ENCODE results near the gene ETHE1.

ETHE1 gene

DNA sequence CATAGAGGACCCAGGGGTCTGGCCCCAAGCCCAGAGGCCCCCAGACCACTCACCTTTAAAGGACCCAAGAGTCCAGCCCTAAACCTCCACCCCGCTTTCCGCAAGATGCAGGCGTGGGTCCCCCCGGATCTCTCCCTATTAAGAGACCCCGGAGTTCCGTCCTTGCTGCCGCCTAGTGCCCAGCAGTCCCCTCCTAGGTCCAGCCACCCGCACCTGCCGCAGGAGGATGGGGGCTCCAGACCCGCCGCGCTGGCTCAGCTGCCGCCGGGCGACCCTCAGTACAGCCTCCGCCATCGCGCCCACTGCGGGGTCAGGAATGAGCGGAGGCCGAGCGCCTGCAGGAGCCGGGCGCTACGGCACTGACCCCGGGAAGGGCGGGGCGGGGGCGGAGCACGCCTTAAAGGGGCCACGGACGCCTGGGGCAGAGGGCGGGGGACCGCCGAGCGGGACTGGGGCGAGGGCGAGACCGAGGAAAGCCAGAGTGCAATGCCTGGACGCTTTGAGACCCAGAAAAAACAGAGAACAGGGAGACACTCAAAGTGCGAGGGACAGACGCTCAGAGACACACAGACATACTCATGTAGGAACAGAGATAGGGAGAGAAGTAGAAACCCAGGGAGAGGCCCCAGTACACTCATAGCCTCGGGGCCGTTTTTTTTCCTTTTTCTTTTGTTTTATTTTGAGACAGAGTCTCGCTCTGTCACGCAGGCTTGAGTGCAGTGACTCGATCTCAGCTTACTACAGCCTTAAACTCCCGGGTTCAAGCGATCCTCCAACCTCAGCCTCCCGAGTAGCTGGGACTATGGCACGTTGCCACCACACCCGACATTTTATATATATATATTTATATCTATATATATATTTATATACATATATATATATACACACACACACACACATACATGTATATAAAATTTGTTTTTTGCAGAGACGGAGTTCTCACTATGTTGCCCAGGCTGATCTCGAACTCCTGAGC lies at the start of gene ETHE1:
Gene ETHE1, minus strand, starts transcription at position 318 of the 976 bp plus-strand sequence. Its CDS starts 24 bp downstream, at position 294.
- DNase-seq, result peak; percentile 36 to 75

DNA sequence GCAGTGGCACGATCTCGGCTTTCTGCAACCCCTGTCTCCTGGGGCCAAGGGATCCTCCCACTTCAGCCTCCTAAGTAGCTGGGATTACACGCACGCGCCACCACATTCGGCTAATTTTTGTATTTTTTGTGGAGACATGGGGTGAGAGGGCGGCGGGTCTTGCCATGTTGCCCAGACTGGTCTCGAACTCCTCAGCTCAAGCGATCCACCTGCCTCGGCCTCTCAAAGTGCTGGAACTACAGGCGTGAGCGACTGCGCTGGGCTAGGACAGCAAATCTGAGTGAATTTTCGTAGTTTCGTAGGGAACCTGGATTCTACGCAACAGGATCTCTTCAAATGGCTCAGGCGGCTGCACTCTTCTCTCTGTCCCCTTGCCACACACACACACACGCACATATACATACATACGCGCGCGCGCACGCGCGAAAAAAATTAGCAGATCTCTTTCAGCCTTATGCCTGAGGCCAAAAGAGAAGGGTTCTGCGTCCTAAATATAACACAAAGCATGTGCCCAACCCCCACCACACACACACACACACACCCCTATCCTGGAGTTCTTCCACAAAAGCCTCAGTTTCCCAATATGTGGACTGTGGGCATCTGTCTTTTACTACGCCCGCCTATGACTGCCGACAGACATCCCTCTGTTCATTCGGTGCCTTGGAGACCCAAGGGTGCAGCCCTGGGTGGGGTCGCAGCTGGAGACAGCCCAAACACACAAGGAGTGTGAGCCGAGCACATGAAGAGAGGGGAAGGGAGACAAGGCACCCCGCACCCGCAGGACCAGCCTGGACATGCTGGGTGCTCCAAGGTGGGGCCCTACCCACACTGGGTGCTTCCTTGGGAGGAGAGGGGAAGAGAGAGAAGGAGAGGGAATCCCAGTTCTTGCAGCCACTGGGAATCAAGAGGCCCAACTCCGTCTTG lies 49.2 kb upstream of the ETHE1 start:
- no peak for DNase-seq

DNA sequence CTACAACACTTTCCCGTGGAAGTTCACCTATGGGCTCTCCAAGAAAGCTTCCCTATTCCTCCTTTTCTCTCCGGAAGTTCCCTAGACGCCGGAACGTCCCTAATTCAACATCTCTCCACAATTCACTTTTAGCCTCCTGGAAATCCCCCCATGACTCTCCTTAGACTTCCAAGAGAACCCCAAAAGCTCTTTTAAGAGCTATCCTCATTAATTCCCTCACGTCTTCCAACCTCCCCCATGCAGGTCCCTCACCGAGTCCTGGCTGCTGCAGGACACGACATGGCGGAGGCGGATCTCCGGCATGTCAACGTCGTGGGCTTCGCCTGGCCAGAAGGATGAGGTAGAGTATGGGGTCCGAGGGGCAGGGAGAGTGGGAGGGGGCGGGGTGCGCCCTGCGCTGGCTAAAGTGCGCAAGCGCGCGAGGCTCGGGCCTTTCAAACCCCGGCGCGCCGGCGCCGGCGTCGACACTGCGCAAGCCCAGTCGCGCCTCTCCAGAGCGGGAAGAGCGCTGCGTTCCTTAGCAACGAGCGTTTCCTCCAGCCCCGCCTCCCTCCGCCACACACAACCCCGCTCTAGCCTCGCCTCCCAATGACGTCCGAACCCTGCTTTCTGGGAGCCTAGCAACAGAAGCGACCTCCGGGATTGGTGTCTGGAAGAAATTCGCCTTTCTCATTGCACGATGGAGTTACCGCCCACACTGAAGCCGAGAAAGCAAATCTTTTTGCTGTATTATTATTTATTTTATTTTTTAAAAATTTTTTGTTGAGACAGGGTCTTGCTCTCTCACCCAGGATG lies 48.4 kb upstream of the ETHE1 start, which contains the start of the genes PINLYP and XRCC1:
Gene PINLYP, plus strand, starts transcription at position 646 of the 795 bp plus-strand sequence. CDS start 1,391 bp downstream, outside the sequence.
Gene XRCC1, minus strand, starts transcription at position 372 of the 795 bp plus-strand sequence. Its CDS starts 69 bp downstream, at position 303.
- DNase-seq, result peak; percentile 93 to 99

DNA sequence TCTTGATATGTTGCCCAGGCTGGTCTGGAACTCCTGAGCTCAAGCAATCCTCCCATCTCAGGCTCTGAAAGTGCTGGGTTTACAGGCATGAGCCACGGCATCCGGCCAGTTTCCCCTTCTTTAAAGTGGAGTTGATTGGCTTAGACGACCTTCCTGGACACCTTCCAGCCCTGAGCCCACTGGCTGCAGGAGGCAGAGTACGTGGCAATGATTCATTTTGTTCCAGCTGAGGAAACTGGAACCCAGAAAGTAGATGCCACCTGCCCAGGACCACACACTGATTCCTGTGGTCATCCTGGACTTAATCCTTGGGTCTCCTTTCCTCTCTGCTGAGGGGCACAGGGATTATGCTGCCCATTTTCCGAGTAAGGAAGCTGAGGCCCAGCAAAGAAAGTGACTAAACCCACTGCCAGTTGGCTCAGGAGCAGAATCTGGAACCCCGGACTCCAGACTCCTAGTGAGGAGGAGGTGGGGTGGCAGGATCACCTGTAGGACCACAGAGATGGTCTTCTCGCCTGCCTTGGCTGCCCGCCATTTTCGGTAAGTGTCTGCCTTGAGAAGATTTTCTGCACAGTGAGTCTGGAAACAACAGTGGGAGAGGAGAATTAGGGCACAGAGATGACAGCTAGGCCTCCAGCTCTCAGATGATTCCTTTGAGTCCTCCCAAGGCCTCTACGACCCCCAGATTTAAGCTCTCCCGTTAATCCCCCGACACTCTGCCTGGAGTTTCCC lies 47.6 kb upstream of the ETHE1 start:
- no peak for DNase-seq

- DNase-seq, result no peak
Observed at GRCh38 chr19:43572171-43572588, 45.2 kb upstream of the ETHE1 start.

DNA sequence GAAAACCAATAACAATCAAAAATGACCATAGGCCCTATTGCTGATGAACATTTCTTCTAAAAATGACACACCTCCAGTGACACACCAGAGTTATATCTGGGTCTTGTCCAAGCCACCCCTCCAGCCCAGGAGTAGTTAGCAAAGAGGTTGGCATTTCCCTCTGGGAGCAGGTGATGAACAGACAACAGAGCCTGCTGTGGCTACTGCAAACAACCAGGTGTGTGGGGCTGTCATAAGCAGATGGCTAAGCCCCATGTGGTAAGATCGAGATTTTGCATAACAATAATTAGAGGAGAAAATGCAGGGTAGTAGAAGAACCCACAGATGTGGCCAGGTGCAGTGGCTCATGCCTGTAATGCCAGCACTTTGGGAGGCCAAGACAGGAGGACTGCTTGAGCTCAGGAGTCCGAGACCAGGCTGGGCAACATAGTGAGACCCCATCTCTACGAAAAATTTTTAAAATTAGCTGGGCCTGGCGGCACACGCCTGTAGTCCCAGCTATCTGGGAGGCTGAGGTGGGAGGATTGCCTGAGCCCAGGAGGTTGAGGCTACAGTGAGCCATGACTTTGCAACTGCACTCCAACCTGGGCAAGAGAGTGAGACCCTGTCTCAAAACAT lies 43.3 kb upstream of the ETHE1 start:
- DNase-seq, result no peak

GRCh38 chr19:43569657-43570056 lies 42.7 kb upstream of the ETHE1 start:
- no peak for DNase-seq

- peak in 1 of 2 donors; percentile 13 for DNase-seq
Observed at GRCh38 chr19:43564800-43565199, 37.8 kb upstream of the ETHE1 start.

DNA sequence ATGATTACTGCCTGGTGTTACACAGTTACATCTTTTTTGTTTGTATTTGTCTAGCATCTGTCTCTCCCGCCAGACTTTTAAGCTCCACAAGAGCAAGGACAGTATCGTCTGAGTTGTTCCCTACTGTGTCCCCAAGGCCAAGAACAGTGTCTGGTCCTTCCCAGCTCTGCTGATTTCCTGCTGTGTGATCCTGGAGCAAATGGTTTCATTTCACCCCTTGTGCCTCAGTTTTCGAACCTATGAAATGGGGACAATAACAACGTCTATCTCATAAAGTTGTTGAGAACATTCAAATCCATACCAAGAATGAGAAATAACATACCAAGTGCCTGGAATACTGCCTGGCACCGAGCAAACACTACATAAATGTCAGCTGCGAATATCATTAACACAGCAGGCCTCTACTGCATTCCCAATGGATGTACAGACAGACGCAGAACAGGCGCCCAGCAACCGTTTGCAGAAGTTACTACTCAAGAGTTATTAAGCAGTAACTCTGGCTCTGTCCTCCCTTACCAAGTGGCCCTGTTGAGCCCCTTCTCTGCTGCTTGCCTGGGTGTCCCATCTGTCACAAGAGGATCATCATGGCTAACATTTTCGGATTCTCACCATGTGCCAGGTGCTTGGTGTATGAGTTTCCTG lies 36.9 kb upstream of the ETHE1 start:
- no peak for DNase-seq

- DNase-seq, result peak; percentile 48 to 70
Observed at GRCh38 chr19:43562698-43563241, 35.8 kb upstream of the ETHE1 start.

GRCh38 chr19:43562226-43562697 lies 35.3 kb upstream of the ETHE1 start:
- no peak for DNase-seq

DNA sequence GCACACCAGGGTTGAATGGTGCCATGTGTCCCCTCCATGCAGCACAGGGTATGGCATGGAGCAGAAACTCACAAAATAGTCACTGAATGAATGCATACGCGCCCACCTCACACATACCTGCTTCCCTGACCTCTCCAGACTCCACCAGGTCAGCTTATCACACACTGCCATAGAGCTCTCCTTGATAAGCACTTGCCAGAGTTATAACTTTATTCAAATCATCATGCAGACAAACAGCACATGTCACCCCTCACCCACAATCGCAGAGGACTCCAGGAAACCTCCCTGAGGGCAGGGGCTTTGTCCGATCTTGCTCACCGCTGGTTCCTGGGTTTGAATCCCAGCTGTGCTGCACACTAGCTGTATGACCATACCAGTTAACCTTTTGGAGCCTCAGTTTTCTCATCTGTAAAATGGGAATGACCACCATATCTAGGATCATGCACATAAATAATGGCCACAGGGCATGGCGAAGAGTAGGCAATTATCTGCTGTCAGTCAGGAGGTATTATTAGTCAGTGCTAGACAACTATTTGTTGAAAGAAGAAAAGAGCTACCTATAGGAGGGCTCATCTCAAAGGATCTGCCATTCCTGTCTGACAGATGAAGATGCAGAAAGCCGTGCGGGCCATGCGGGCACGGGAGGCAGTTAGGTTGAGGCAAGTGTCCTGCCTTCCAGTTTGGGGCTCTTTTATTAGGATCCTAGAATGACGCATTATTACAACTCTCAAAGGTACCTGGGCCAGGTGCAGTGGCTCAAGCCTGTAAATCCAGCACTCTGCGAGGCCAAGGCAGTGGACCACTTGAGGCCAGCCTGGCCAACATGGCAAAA lies 34.4 kb upstream of the ETHE1 start:
- no peak for DNase-seq

DNA sequence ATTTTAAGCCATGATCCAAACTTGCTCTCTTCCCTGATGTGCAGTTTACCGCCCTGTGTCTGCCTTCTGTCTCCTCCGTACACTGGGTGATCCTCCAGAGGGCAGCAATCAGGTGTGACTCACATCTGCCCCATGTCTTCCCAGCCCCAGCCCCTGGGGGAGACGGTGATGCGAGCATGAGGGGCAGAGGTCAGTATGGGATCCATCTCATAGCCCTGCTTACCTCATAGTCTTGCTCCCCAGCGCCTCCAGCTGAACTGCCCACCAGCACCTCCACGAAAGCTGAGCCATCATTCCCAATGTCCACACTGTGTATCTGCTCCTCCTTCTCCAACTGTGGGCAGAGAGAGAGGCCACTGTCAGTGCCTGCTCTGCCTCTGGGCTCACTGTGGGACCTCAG lies 33.7 kb upstream of the ETHE1 start:
- no peak for DNase-seq

DNA sequence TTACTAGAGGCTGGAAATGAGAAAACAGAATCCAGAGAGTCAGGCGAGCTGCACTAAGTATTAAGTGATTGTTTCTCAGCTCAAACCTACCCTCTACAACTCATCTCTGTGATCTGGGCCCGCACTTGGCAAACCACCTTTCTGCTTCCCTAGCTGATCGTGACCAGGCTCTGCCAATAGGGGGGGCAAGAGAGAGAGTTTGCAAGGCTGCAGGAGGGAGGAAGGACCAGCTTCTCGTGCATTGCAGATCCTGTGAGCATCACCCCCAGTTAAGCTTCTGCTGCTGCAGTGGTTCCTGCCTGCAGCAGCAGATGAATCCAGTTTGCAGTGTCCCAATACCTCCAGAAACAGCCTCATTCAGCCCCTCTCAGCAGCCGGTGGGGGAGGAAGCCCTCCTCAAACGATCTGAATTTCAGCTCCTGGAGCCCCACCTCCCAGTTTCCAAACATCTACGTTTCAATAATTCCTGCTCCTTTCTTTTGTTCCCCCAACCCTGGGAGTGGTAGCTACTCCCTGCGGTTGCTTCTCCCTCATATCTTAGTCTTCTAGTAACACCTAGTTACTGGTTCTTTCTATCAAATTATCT lies 28.3 kb upstream of the ETHE1 start:
- DNase-seq, result peak; percentile 55 to 64

DNA sequence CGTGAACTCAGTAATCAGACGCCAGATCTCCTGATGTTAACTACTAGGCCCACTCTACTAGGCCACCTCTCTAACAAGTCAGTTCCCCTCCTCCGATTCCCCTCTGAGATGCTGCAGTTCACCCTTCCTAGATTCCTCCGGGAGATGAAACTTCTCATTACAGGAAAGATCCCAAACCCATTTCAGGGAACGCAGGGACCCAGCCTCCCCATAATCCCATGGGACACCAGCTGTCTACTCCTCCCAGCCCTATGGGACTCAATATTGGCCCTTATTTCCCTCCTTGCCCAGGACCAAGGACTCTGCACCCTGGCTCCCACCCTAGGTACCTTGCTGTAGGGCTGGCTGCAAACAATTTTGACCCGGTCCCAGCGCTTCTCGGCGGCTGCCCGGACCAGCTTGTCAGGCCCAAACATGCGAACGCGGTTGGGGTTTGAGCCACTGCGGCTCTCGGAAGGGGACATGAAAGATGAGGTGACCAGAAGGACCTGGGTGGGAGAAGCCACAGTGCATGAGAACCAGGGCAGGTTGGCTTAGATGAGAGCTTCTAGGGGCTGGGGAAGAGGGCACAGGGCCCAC lies 27.4 kb upstream of the ETHE1 start:
- DNase-seq, result no peak

GRCh38 chr19:43553656-43554055 lies 26.7 kb upstream of the ETHE1 start:
- no peak for DNase-seq

DNA sequence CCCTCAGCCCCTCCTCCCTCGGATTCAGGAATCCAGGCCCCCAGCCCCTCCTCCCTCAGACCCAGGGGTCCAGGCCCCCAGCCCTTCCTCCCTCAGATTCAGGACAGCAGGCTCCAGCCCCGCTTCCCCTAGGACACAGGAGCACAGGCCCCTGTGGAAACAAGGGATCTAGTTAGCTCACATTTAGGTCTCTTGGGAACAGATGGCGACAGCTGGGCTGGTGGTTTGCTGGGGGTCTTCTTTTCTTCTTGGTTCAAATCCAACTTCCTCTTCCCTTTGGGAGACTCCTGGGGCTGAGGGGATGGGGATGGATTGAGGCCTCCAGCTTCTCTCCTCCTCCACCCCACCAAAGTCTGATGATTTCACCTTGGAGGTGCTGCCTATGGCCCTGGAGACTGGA lies 25.6 kb upstream of the ETHE1 start:
- no peak for DNase-seq

DNA sequence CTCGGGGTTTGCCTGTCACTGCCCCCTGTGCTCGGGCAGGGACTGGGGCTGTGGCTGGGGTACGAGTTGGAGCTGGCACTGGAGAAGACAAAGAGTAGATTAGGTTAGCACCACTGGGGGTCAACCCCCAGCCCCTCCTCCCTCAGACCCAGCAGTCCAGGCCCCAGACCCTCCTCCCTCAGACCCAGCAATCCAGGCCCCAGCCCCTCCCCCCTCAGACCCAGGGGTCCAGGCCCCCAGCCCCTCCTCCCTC lies 25.1 kb upstream of the ETHE1 start:
- DNase-seq, result no peak

Data from hippocampal formation (tissue), 2 donors.